ENCODE data around the gene SRSF10.
"Not testable (repeated sequence)": the region's sequence is repeated elsewhere in the genome, so short reads cannot be mapped to it uniquely, and the experiment has no call there.

The SRSF10 gene

GRCh38 chr1:23958810-23959460, 21.2 kb downstream of the SRSF10 start:
- DNase-seq (ENCODE audit: low read depth in 2 of 2): peak; percentile 87 to 91

- not testable (repeated sequence) for DNase-seq (ENCODE audit: low read depth in 2 of 2)
Measured at GRCh38 chr1:23958040-23958809, 21.9 kb downstream of the SRSF10 start.

GRCh38 chr1:23957096-23957495, 23.0 kb downstream of the SRSF10 start:
- DNase-seq (ENCODE audit: low read depth in 2 of 2): no peak

DNA sequence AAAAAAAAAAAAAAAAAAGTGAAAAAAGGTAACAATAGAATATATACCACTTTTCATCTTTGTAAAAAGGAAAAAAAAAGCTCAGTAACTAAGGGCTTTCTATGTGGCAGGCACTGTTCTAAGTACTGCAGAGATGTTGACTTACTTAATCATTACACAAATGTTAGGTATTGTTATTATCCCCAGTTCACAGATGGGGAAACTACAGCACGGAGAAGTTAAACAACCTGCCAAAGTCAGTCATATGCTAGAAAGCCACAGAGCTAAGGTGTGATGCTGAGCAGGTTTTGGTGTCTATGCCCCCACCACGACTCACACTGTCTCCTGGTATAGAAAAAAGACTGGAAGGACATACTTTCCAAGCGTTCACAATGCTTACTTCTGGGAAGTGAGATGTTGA, 27.1 kb downstream of the SRSF10 start:
- no peak for DNase-seq (ENCODE audit: low read depth in 2 of 2)

GRCh38 chr1:23947366-23947765, 32.8 kb downstream of the SRSF10 start:
- DNase-seq (ENCODE audit: low read depth in 2 of 2): no peak

GRCh38 chr1:23936481-23937176, 43.5 kb downstream of the SRSF10 start:
- no peak for DNase-seq (ENCODE audit: low read depth in 2 of 2)

DNA sequence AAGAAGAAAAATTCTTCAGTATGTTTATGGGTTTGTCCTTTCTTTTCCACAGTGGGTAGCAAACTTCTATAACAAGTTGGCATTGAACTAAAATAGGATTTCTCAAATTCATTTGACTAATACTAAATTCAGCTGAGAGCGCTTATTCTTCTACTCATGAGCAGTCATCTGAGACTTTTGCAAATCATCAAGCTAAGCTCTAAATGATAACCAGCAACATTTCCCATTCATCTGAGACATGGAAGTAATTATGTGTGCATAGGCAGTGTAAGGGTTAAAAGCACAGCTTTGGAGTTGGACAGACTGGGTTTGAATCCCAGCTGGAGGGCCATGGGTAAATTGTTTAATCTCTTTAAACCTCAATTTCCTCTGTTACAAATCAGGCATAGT, 48.6 kb downstream of the SRSF10 start:
- DNase-seq (ENCODE audit: low read depth in 2 of 2): no peak

DNA sequence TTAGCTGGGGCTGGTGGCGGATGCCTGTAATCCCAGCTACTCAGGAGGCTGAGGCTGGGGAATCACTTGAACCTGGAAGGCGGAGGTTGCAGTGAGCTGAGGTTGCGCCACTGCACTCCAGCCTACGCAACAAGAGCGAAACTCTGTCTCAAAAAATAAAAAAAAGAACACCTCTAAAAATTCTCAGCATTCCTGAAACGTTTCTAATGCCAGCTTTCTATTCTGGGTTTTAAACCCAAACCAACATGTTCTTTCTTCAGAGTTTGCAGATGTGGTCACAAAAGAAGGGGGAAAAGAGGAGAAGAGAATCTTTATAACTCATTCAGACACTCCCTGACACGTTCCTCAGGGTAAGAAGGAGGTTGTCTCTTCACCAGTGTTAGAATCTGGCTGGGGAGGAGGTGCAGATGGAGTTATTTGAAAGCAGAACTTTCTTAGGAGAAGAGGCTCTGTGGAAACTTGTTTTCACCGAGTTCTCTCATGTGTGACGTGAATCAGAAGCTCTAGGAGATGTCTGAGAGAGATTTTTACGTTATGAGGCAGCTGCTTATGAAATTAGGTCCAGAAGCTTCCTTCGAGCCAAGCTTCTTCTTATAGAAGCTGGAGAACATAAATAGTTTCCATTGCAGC, 49.2 kb downstream of the SRSF10 start:
- no peak for DNase-seq (ENCODE audit: low read depth in 2 of 2)

DNA sequence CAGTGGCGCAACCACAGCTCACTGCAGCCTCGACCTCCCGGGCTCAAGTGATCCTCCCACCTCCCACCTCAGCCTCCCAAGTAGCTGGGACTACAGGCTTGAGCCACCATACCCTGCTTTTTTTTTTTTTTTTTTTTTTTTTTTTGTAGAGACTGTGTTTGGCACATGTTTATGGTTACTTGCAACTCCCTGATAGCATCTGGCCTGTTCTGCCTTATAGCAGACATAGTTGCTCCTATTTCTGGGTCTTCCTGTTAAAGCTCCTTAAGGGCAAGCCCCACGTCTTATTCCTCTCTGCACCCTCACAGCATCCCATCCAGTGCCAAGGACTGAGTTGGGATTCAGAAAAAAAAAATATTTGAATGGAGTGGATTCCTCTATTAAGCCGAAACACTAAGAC, 49.9 kb downstream of the SRSF10 start:
- no peak for DNase-seq (ENCODE audit: low read depth in 2 of 2)

DNA sequence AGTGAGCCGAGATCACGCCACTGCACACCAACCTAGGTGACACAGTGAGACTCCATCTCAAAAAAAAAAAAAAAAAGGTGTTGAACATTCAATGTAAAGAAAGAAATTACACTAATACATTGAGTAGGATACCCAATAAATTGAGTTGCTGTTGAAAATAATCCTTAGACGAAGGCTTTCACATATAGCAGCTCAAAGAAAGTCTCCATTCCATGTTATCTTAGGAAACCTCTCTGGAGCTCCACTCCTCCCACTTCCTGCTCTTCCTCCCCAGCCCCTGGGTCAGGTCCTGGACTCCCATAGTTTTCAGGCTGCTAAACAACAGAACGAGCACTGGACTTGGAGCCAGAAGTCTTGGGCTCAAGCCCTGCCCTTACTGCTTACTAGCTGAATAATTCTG, 51.3 kb downstream of the SRSF10 start:
- no peak for DNase-seq (ENCODE audit: low read depth in 2 of 2)

- DNase-seq (ENCODE audit: low read depth in 2 of 2): no peak
Measured at GRCh38 chr1:23927097-23927496, 53.0 kb downstream of the SRSF10 start.

- no peak for DNase-seq (ENCODE audit: low read depth in 2 of 2)
Measured at GRCh38 chr1:23925279-23925678, 54.8 kb downstream of the SRSF10 start.

DNA sequence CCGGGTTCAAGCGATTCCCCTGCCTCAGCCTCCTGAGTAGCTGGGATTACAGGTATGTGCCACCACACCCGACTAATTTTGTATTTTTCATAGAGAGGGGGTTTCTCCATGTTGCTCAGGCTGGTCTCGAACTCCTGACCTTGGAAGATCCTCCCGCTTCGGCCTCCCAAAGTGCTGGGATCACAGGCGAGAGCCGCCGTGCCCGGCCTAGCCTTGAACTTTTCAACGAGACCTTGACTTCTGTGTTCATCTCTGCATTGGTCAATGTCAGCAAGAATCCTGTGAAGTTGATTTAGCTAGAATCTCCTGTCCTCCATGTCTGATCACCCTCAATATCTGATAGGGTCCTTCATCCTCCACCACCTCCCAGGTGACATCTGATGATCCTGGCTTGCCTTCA, 55.5 kb downstream of the SRSF10 start:
- no peak for DNase-seq (ENCODE audit: low read depth in 2 of 2)

DNA sequence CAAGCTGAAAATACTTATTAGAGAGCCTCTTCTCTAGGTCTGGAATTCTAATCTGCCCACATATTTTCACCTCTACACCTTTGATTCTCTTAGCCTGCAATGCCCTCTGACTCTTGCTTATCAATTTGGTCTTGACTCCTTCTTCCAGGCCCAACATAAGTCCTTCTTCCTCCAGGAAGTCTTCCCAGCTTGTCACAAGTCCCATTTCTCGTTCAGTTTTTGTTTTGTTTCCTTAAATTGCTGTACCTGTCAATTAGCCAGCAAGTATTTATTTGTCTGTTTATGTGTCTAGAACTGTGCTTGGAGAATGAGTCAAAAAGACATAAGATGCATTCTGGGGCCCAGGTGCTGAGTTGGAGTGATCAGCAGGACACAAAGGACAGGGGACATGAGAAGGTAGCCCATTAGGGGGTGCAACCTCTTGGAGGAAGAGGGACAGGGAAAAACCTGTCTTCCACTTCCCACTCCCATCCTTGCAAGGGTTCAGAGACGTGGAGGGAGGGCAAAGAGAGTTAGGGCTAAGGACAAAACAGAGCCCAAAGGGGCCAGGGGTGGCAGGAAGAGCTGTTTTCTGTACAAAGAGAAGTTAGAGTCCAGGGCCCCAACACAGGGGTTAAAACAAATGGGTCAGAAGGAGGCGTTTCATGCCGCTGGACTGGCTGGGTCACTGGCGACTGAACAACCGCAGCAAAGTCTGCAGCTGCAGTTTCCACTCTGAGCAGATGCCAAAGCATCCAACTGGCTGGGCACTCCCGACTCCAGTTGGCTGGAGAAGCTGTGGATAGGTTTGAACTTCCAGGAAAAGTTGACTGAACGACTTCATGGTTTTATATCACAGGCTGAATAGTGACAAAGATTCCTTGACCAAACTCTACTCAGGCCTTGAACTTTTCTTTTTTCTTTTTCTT, 56.3 kb downstream of the SRSF10 start:
- DNase-seq (ENCODE audit: low read depth in 2 of 2): no peak

DNA sequence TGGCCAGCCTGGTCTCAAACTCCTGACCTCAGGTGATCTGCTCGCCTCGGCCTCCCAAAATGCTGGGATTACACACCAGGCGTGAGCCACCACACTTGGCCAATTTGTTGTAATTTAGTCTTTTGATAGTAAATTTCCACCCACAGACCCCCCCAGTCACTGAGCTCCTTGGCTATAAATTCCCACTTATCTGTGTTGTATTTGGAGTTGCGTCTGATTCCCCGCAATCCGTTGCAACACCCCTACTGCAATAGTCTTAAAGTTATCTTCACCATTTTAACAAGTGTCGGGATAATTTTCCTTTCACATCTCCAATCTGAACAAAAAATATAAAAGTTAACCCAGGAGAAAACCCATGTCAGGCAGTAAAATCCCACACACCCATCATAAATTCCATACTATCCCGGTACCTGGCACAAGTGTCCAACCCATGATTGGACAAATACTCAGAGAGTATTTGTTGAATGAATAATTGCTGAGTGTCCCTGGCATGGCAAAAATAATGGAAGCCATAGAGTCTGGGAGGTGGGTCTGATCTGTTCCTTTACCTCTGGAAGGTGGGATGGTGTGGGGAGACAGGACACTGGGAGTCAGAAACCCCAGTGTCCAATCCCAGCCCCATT, 57.7 kb downstream of the SRSF10 start:
- DNase-seq (ENCODE audit: low read depth in 2 of 2): no peak

DNA sequence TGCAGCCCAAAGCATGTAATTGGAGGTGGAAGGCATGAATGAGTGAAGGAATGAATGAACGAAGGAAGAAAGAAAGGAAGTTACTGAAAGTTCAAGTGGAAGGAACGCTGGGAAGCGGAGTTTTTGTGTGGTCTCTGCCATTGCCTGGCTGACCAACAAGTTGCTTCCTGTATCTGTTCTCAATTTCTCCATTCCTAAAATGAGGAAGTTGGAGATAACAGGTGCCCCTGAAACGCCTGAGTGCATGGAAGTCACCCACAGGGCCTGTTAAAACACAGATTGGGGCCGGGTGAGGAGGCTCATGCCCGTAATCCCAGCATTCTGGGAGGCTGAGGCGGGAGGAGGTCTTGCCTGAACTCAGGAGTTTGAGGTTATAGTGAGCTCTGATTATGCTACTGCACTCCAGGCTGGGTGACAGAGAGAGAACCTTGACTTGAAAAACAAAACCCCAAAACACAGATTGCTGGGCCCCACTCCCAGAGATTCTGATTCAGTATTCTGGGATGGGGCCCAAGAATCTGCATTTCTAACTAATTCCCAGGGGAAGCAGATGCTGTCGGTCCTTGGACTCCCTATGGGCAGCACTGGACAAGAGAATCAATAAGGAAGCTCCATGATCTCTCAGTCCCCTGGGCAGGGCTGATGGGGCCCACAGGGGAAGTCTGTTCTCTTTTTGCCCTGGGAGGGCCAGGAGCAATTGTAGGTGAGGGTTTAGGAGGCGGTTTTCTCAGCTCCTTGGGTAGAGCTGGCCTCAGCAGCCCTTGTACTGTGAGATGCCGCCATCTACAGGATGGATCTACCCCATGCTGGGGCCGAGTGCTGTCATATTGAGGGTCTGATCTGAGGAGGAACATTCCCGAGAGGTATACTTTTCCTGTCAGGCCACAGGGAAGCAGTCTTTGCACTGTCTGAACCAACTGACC, 63.7 kb downstream of the SRSF10 start:
- peak; percentile 18 to 32 for DNase-seq (ENCODE audit: low read depth in 2 of 2)

DNA sequence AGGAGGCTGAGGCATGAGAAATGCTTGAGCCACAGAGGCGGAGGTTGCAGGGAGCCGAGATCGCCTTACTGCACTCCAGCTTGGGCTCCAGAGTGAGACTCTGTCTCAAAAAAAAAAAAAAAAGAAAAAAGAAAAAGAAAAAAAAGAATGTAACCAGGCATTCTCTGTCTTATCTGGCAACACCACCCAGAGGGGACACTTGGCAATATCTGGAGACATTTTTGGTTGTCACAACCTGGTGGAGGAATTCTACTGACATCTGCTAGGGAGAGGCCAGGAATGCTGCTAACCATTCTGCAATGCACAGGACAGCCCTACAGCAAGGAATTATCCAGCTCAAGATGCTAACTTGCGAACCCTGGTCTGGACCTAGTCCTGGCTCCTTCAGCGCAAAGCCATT, 64.7 kb downstream of the SRSF10 start:
- DNase-seq (ENCODE audit: low read depth in 2 of 2): no peak

DNA sequence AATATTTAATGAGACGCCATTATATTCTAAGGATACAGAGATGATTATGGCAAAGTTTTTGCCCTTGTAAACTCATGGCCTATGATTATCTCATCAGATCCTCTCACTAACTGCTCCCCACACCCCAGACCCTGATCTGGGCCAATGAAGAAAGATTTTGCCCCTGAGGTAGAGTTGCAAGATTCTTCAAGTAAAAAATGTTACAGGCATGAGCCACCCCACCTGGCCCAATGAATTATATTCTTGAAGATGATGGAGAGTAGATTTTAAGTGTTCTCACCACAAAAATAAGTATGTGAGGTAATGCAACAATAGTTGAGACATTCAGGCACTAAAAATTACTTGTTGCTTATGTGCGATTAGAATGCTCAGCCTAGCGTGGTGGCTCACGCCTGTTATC, 65.2 kb downstream of the SRSF10 start:
- DNase-seq (ENCODE audit: low read depth in 2 of 2): no peak
